GM19467 (cell line): ENCODE data around the gene ARHGAP40.

ENCODE experiments used
- ATAC-seq: cut with Tn5 transposase; IDR thresholded peaks from one replicate; pipeline ENCODE4 v1.9.1; 2021; ENCODE audit warnings: mild to moderate bottlenecking, moderate library complexity; ENCODE audit not compliant: unreplicated experiment

ARHGAP40 gene

GRCh38 chr20:38616457-38616856, 14.8 kb downstream of the ARHGAP40 start:
- ATAC-seq, result no peak

DNA sequence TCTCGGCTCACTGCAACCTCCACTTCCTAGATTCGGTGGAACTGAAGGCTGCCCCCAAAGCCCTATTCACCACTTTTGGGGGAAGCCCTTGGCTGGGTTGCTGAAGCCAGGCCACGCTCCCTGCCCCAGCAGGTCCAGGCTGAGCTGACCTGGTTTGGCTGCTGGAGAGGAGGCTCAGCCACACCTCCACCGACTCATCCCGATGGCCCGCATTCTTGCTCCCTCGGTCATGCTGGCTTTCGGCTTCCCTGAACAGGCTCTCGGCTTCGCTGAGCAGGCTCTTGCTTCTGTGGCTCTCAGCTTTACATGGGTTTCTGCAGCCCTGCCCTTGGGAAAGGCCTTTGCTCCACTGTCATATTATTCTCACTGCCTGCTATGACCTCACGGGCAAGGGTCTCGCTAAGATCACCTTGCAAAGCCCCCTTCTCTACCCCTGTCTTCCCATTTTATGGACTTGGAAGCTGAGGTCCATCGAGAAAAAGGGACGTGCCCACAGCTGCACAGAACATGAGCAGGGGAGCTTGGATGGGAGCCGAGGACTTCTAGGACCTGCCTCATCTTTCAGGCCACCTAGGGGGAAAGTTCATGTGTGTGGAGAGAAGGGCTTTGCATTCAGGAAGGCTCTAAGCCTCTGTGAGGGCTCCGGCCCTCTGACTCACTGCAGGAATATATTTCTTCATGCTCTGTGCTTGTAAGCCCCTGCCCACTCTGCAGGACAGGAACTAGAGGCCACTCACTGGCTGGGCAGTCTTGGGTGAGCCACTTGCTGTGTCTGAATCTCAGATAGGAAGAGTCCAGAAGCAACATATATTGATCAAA, 15.6 kb downstream of the ARHGAP40 start:
- no peak for ATAC-seq

DNA sequence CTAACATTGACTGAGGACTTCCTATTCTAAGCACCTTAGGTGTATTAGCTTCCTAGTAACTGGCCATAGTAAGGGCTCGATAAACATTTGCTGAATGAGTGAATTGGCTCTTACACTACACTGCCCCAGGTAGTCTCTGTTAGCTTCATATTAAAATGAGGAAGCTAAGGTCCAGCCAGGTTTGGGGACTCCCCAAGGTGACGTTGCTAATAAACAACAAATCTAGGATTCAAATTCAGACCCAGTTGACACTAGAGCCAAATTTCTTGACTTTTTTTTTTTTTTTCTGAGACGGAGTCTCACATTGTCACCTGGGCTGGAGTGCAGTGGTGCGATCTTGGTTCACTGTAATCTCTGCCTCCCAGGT, 16.2 kb downstream of the ARHGAP40 start:
- ATAC-seq, result no peak

DNA sequence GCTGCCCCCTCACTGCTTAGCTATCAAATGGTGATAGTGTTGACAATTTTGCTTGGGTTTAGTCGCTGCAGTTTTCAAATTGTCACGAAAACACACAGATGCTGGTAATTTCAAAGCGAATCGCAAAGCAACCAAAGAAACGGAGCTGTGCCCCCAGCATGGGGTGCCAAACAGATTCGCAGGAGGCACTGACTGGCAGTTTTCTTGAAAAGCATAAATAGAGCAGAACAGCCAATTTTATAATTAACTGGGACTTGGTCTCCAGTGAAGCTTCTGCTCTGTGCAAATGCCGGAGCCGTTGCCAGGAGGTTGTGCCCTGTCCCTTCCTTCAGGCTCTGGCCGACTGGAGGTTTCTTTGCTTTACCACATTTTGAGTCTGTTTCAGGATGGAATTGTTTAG, 18.8 kb downstream of the ARHGAP40 start:
- ATAC-seq, result no peak

- ATAC-seq, result no peak
These were observed 21.5 kb downstream of the ARHGAP40 start for GRCh38 chr20:38623061-38623460.

- ATAC-seq, result no peak
These were observed 22.5 kb downstream of the ARHGAP40 start for GRCh38 chr20:38624084-38624483.

DNA sequence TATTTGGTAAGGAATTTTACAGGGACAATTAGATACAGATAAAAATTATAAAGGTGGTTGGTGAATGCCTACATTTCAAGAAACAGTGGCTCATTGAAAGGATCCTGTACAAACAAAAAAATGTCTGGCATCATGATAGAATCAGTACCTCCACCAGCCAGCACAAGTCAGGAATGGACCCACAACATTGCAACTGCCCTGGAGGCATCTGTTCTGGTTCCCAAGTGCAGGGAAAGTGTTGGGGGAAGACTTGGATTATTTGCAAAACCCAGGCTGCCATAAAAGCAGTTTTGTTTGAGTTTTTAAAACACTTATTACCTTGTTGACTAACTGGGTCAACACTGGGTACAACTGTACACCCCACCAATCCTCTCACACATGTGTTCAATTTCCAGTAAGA, 24.3 kb downstream of the ARHGAP40 start:
- no peak for ATAC-seq

- no peak for ATAC-seq
These were observed 25.5 kb downstream of the ARHGAP40 start for GRCh38 chr20:38626921-38627659.

DNA sequence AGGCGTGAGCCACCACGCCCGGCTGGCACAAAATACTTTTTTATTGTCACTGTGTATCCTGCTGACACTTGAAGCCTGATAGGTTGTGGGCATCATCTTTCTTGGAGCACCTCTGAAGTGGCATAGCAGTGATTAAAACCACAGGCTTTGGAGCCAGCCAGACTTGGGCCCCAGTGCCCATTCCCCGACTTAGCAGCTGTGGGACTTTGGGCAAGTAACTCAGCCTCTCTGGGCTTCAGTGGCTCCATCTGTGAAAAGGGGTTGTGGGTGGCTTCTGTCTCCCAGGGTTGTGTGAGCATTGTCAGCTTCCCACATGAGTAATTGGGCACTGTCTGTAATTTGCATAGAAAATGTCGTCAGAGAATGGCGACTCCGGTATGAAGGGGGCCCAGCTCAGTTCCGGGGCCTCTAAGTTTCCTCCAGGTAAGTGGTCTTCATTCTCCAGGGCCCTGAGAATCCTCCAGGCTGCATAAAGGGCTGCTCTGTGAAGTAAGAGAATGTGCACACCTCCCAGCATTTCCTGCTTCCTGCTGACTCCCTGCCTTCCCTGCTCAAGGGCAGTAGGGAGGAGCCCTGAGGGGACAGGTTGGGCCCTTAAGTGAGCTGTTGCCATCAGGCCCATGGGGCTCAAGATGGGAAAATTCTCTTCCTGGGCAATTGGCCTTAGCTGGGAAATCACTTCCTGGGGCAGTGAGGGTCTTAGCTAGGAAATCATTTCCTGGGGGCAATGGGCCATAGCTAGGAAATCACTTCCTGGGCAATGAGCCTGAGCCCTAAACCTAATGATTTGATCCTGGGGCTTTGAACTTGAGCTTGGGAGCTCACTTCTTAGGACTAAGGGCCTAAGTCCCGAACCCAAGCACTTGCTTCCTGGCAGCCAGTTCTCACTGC, 27.2 kb downstream of the ARHGAP40 start:
- ATAC-seq, result no peak

- no peak for ATAC-seq
These were observed 28.4 kb downstream of the ARHGAP40 start for GRCh38 chr20:38629979-38630378.

- no peak for ATAC-seq
These were observed 29.1 kb downstream of the ARHGAP40 start for GRCh38 chr20:38630727-38631126.

GRCh38 chr20:38631155-38632022, 29.8 kb downstream of the ARHGAP40 start:
- ATAC-seq, result no peak

- ATAC-seq, result no peak
These were observed 32.0 kb downstream of the ARHGAP40 start for GRCh38 chr20:38633577-38634093.

GRCh38 chr20:38635721-38636288, 34.2 kb downstream of the ARHGAP40 start:
- ATAC-seq, result no peak

DNA sequence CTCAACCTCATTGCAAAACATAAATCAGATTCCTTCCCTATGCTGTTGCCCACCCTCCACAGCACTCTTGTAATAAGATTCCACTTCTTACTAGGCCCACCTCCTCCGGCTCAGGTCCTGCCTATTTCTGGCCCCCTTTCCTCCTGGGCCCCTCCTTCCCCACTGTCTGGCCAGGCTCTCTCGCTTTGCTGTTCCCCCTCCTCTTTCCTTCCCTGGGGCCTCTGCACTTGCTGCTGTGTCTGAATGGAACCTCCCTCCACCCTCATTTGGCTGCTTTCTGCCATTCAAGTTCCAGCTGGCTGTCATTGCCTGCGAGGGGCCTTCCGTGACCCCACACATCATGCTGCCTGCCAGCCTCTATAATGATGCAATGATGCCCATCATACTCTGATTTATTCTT, 38.9 kb downstream of the ARHGAP40 start:
- ATAC-seq, result no peak

GRCh38 chr20:38642498-38642897, 40.9 kb downstream of the ARHGAP40 start:
- ATAC-seq, result no peak

DNA sequence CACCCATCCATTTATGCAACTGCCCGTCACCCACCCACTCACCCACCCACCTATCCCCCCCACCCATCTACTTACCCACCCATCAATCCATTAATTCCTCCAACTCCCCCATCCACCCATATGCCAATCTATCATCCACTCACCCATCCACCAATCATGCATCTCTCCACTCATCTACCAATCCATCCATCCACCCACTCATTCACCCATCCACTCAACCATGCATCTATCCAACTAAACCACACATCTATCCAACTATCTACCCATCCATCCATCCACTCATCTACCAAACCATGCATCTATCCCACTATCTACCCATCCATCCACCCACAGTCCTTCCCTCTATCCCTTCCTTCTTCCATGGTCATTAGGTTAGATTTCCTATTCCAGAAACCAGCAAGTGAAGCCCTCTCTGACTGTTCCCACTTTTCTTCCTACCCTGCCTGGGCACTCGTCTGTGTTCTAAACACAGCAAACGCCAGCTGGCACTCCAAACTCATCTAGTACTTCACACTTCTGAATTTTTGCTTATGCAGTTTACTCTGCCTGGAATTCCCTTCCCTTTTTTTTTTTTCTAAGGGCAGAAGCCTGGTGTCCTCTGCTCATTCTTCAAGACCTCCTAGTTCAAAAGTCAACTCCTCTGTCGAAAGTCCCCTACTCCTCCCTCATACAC, 43.1 kb downstream of the ARHGAP40 start:
- ATAC-seq, result no peak

DNA sequence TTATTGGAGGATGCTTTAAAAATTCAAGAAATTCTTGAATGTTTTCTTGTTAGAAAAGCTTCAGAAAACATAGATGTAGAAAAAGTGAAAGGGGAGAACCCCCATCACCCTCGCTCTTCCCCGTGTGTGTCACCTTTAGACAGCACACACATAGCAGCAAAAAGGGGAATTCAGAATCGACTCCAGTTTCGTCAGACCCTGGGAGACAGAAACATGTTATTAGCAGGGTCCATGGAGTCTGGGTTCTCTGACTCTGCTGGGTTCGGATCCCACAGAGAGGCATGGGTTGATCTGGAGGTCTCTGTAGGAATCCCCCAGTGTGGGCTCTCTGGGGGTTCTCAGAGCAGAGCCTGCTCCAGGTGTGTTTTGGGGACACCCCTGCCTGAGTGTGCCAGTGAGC, 43.7 kb downstream of the ARHGAP40 start:
- ATAC-seq, result no peak
